Neural cell (in vitro differentiated cells): ENCODE results near the gene CTCF. TPM values are rescaled to one million over a fixed set of nuclear protein-coding genes. Genes with fewer than 3 reads are reported as not detected.

Experiments
- H2AFZ ChIP-seq: fragments of 200-600, 300-800 bp; sonication (generic), shearing (Covaris generic); 2 replicates; pipeline ENCODE4 v1.6.0; 2014; ENCODE audit warnings: low read depth, mild to moderate bottlenecking, antibody characterized with exemption, low read length, moderate library complexity
- H3F3A ChIP-seq: fragments of 200-600 bp; shearing (Covaris generic); 2 replicates; pipeline ENCODE4 v1.6.1; 2016; ENCODE audit warnings: mild to moderate bottlenecking, moderate library complexity, mixed read lengths, antibody characterized with exemption, low read length; ENCODE audit not compliant: insufficient read depth, poor library complexity, severe bottlenecking
- H3K27ac ChIP-seq: fragments of 200-600, 300-800 bp; sonication (generic), shearing (Covaris generic); 2 replicates; pipeline ENCODE4 v1.5.1; 2014; ENCODE audit warnings: mild to moderate bottlenecking, low read length, moderate library complexity
- H3K27me3 ChIP-seq: fragments of 300-800, 200-600 bp; sonication (generic), shearing (Covaris generic); 2 replicates; pipeline ENCODE4 v1.6.0; 2014; ENCODE audit warnings: mild to moderate bottlenecking, low read depth, low read length, moderate library complexity; ENCODE audit not compliant: insufficient read depth
- H3K36me3 ChIP-seq: fragments of 300-800, 200-600 bp; sonication (generic), shearing (Covaris generic); 2 replicates; pipeline ENCODE4 v1.5.1; 2014; ENCODE audit warnings: mild to moderate bottlenecking, antibody characterized with exemption, low read length, moderate library complexity; ENCODE audit not compliant: insufficient read depth
- H3K4me2 ChIP-seq: fragments of 300-800, 200-600 bp; sonication (generic), shearing (Covaris generic); 2 replicates; pipeline ENCODE4 v1.6.0; 2014; ENCODE audit warnings: mild to moderate bottlenecking, low read length
- H3K4me3 ChIP-seq: fragments of 300-800, 200-600 bp; sonication (generic), shearing (Covaris generic); 2 replicates; pipeline ENCODE4 v1.5.1; 2014; ENCODE audit warnings: mild to moderate bottlenecking, low read length, moderate library complexity
- H3K79me2 ChIP-seq: fragments of 200-600 bp; shearing (Covaris generic); replicated peaks from 2 replicates; pipeline ENCODE4 v1.6.0; 2014; ENCODE audit warnings: mild to moderate bottlenecking, low read length, moderate library complexity; ENCODE audit not compliant: insufficient read depth
- H3K9ac ChIP-seq: fragments of 300-800, 200-600 bp; sonication (generic), shearing (Covaris generic); 2 replicates; pipeline ENCODE4 v1.6.1; 2016; ENCODE audit warnings: mild to moderate bottlenecking, low read length, mixed read lengths
- H3K9me2 ChIP-seq: fragments of 200-600 bp; shearing (Covaris generic); 2 replicates; pipeline ENCODE4 v1.6.1; 2016; ENCODE audit warnings: mild to moderate bottlenecking, low read length, mixed read lengths; ENCODE audit not compliant: insufficient read depth
- H3K9me3 ChIP-seq: fragments of 200-600, 300-800 bp; sonication (generic), shearing (Covaris generic); 2 replicates; pipeline ENCODE4 v1.6.1; 2016; ENCODE audit warnings: mild to moderate bottlenecking, mixed run types, low read length, moderate library complexity, mixed read lengths
- H4K20me1 ChIP-seq: fragments of 200-600 bp; shearing (Covaris generic); 2 replicates; pipeline ENCODE4 v1.6.1; 2016; ENCODE audit warnings: mild to moderate bottlenecking, mixed run types; ENCODE audit not compliant: insufficient read depth
- EP300 ChIP-seq: fragments of 450-650 bp; conservative IDR thresholded peaks from 2 replicates; pipeline ENCODE4 v1.6.1; 2014; ENCODE audit warnings: antibody characterized with exemption, mild to moderate bottlenecking, moderate library complexity; ENCODE audit not compliant: poor library complexity, severe bottlenecking
- EZH2 ChIP-seq: fragments of 200-600, 300-800 bp; shearing (Covaris generic), sonication (generic); IDR thresholded peaks from 2 replicates; pipeline ENCODE4 v1.6.1; 2014; ENCODE audit warnings: antibody characterized with exemption, low read length, borderline replicate concordance, mild to moderate bottlenecking; ENCODE audit not compliant: insufficient read depth, poor library complexity, severe bottlenecking
- MXI1 ChIP-seq: fragments of 450-650 bp; conservative IDR thresholded peaks from 2 replicates; pipeline ENCODE4 v1.6.1; 2014; ENCODE audit warnings: antibody characterized with exemption, mild to moderate bottlenecking; ENCODE audit not compliant: poor library complexity, severe bottlenecking
- POLR2AphosphoS5 ChIP-seq: IDR thresholded peaks from 2 replicates; pipeline ENCODE4 v1.6.1; 2012
- RAD21 ChIP-seq: fragments of 450-650 bp; conservative IDR thresholded peaks from 2 replicates; pipeline ENCODE4 v1.6.1; 2014; ENCODE audit warnings: antibody characterized with exemption, mild to moderate bottlenecking, moderate library complexity
- SMC3 ChIP-seq: fragments of 450-650 bp; conservative IDR thresholded peaks from 2 replicates; pipeline ENCODE4 v1.6.1; 2014; ENCODE audit warnings: antibody characterized with exemption, mild to moderate bottlenecking, moderate library complexity; ENCODE audit not compliant: poor library complexity
- TAF1 ChIP-seq: IDR thresholded peaks from 2 replicates; pipeline ENCODE4 v1.6.1; 2012; ENCODE audit warnings: low read depth
- polyA plus RNA-seq: library from polyadenylated mRNA; depleted of rRNA; stranded (reverse); fragments of >200 nt; gene quantifications from 2 replicates; pipeline ENCODE4 v1.2.3, GENCODE V29; 2014
- TF ChIP-seq, protein P1 (sequence below): fragments of 450-650 bp; IDR thresholded peaks from 2 replicates; pipeline ENCODE4 v1.5.1; 2014; ENCODE audit warnings: antibody characterized with exemption, mild to moderate bottlenecking, moderate library complexity; ENCODE audit not compliant: poor library complexity, severe bottlenecking
- TF ChIP-seq, protein P2 (sequence below): IDR thresholded peaks from 2 replicates; pipeline ENCODE4 v1.6.1; 2012; ENCODE audit warnings: borderline replicate concordance

CTCF gene
- polyA plus RNA-seq, 1 donor from 2014 or later: 42.8 TPM

DNA sequence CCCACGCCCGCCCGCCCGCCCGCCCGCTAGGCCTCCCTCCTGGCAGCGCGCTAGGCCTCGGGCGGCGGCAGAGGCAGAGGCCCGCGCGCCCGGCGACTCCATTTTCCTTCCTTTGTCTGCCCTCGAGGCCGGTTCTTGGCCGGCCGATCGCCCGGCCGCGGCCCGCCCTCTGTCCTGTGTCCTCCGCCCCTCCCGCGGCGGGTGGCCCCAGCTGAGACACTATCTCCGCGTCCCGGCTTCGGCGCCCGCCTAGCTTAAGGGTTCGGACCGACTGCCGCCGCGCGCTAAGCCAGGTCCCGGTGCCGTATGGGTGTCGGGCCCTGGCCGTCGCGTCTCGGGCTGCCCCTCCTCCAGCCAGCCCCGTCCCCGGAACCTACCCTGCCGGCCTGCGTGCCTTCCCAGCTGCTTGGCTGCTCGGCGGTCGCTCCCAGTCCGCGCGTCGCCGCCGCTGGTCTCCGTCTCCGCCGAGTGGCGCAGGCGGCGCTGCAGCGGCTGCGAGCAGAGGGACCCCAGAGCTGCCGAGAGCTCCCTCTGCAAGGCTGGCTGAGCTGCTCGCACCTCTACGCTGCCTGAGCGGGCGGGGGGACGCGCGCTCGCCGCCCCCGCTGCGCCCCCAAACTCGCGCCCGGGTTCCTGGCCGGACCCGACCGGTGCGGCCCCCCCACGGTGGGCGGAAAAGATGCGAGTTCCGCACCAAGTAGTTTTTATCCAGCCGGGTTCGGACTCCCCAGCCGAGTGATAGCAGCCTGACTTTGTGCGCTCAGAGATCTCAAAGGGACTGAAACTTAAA lies 787 bp downstream of the CTCF start:
- peak overlapping the region; percentile 90 for H3K4me2 ChIP-seq
- peak overlapping the region; percentile 99 for H3K4me3 ChIP-seq

DNA sequence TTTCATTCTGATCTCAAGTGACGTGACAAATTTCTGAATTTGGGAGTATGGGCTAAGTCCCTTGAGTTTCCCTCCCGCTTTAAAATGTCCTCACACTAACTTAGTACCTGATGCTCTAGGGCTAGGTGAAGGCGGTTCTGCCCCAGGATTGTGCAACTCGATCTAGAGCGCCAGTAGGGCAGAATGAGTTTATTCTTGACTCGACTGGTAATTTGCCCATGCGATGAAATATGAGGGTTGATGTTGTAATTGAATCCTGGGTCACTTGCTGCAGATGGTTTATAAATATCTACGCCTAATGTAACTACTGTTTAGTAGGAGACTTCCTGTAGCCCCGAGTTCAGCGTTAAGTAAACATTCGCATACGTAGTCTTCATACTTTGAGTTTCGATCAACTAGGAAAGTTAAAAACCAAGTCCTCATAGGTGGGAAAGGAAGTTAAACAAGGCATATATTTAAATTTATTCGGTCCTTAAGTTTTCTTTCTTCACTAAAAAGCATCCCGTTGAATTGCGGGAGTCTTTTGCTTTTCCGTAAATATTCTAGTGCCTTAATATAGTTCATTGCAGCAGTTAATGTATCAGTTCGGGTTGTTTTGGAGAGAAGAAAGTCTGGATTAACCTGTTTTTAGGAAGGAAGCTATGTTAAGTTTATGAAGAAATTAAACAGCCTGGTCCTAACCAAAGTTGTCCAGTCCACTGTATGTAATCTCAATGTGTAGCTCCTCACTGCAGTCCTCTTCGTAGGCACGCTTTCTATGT lies 1.6 kb downstream of the CTCF start:
- Histone ChIP-seq H3K27me3 (no peaks in the 10 kb centered on the region), H4K20me1 (peaks cover 4% of the 10 kb centered on the region), H3F3A (no peaks in the 10 kb centered on the region), H3K4me3 (peak overlapping the region; percentile 99), H3K79me2 (peaks cover 73% of the 10 kb centered on the region), H2AFZ (no peak overlapping the region), H3K9me2 (no peaks in the 10 kb centered on the region), H3K27ac (peak overlapping the region; percentile 98), H3K36me3 (no peaks in the 10 kb centered on the region), H3K9me3 (no peaks in the 10 kb centered on the region), H3K9ac (peak overlapping the region; percentile 100), H3K4me2 (peak overlapping the region; percentile 90)
- TF ChIP-seq RAD21: no peak
- TF ChIP-seq EZH2: no peak
- TF ChIP-seq TAF1: no peak
- TF ChIP-seq, protein P1, sequence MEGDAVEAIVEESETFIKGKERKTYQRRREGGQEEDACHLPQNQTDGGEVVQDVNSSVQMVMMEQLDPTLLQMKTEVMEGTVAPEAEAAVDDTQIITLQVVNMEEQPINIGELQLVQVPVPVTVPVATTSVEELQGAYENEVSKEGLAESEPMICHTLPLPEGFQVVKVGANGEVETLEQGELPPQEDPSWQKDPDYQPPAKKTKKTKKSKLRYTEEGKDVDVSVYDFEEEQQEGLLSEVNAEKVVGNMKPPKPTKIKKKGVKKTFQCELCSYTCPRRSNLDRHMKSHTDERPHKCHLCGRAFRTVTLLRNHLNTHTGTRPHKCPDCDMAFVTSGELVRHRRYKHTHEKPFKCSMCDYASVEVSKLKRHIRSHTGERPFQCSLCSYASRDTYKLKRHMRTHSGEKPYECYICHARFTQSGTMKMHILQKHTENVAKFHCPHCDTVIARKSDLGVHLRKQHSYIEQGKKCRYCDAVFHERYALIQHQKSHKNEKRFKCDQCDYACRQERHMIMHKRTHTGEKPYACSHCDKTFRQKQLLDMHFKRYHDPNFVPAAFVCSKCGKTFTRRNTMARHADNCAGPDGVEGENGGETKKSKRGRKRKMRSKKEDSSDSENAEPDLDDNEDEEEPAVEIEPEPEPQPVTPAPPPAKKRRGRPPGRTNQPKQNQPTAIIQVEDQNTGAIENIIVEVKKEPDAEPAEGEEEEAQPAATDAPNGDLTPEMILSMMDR: no peak
- TF ChIP-seq MXI1: no peak
- TF ChIP-seq EP300: no peak
- TF ChIP-seq, protein P2, sequence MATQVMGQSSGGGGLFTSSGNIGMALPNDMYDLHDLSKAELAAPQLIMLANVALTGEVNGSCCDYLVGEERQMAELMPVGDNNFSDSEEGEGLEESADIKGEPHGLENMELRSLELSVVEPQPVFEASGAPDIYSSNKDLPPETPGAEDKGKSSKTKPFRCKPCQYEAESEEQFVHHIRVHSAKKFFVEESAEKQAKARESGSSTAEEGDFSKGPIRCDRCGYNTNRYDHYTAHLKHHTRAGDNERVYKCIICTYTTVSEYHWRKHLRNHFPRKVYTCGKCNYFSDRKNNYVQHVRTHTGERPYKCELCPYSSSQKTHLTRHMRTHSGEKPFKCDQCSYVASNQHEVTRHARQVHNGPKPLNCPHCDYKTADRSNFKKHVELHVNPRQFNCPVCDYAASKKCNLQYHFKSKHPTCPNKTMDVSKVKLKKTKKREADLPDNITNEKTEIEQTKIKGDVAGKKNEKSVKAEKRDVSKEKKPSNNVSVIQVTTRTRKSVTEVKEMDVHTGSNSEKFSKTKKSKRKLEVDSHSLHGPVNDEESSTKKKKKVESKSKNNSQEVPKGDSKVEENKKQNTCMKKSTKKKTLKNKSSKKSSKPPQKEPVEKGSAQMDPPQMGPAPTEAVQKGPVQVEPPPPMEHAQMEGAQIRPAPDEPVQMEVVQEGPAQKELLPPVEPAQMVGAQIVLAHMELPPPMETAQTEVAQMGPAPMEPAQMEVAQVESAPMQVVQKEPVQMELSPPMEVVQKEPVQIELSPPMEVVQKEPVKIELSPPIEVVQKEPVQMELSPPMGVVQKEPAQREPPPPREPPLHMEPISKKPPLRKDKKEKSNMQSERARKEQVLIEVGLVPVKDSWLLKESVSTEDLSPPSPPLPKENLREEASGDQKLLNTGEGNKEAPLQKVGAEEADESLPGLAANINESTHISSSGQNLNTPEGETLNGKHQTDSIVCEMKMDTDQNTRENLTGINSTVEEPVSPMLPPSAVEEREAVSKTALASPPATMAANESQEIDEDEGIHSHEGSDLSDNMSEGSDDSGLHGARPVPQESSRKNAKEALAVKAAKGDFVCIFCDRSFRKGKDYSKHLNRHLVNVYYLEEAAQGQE: no peak

More for the DNA sequence above, 787 bp downstream of the CTCF start:
- no peaks in the 10 kb centered on the region for H3K9me3 ChIP-seq
- TF ChIP-seq, protein P1: peak; percentile 66
- peak; percentile 55 for TF ChIP-seq SMC3
- peak; percentile 47 for TF ChIP-seq RAD21
- peak; percentile 48 for TF ChIP-seq MXI1
- no peak for TF ChIP-seq EZH2
- TF ChIP-seq EP300: peak; percentile 42
- TF ChIP-seq POLR2AphosphoS5: peak; percentile 86
- peak; percentile 70 for TF ChIP-seq TAF1
- TF ChIP-seq, protein P2: peak; percentile 80
- peak overlapping the region; percentile 98 for H3K27ac ChIP-seq
- H3F3A ChIP-seq: no peaks in the 10 kb centered on the region
- H4K20me1 ChIP-seq: peaks cover 4% of the 10 kb centered on the region
- H3K9me2 ChIP-seq: no peaks in the 10 kb centered on the region
- peak overlapping the region; percentile 100 for H3K9ac ChIP-seq
- H3K36me3 ChIP-seq: no peaks in the 10 kb centered on the region
- no peaks in the 10 kb centered on the region for H3K27me3 ChIP-seq
- H2AFZ ChIP-seq: peak overlapping the region; percentile 76
- H3K79me2 ChIP-seq: peaks cover 70% of the 10 kb centered on the region
